GM23338 (cell line): ENCODE data around the gene MLANA. TPM values are rescaled to one million over a fixed set of nuclear protein-coding genes. Genes with fewer than 3 reads are reported as not detected.
A peak's percentile ranks its signal among the peaks of the same experiment; 100 is the strongest.

Experiments used
- ATAC-seq: fragments of 200-7000 bp; cut with Tn5 transposase; 3 replicates; pipeline ENCODE4 v1.9.1; 2020
- DNase-seq: peaks from one replicate; pipeline ENCODE4 v3.0.0-alpha.2; 2015; ENCODE audit warnings: low spot score
- H2AFZ ChIP-seq: fragments of 200-600 bp; sonication (generic); 2 replicates; pipeline ENCODE4 v1.8.0; 2016; ENCODE audit warnings: antibody characterized with exemption, mild to moderate bottlenecking, moderate library complexity
- H3F3A ChIP-seq: fragments of 200-600 bp; sonication (generic); replicated peaks from 2 replicates; pipeline ENCODE4 v1.8.0; 2017; ENCODE audit warnings: antibody characterized with exemption, mixed run types, low read depth
- H3K27ac ChIP-seq: fragments of 200-600 bp; sonication (generic); 2 replicates; pipeline ENCODE4 v1.6.1; 2016; ENCODE audit warnings: low read depth
- H3K27me3 ChIP-seq: fragments of 200-600 bp; sonication (generic); 2 replicates; pipeline ENCODE4 v1.8.0; 2016; ENCODE audit warnings: mild to moderate bottlenecking, mixed run types, moderate library complexity; ENCODE audit not compliant: insufficient read depth
- H3K36me3 ChIP-seq: fragments of 200-600 bp; sonication (generic); 2 replicates; pipeline ENCODE4 v1.8.0; 2016; ENCODE audit warnings: mild to moderate bottlenecking; ENCODE audit not compliant: insufficient read depth
- H3K4me1 ChIP-seq: fragments of 200-600 bp; sonication (generic); 2 replicates; pipeline ENCODE4 v1.8.0; 2016; ENCODE audit warnings: mild to moderate bottlenecking, moderate library complexity; ENCODE audit not compliant: insufficient read depth
- H3K4me2 ChIP-seq: fragments of 200-600 bp; sonication (generic); 2 replicates; pipeline ENCODE4 v1.7.1; 2017; ENCODE audit warnings: mixed run types
- H3K4me3 ChIP-seq: fragments of 200-600 bp; sonication (generic); 2 replicates; pipeline ENCODE4 v1.6.1; 2016; ENCODE audit warnings: mixed run types
- H3K79me2 ChIP-seq: fragments of 200-600 bp; sonication (generic); replicated peaks from 2 replicates; pipeline ENCODE4 v1.8.0; 2017; ENCODE audit warnings: mild to moderate bottlenecking; ENCODE audit not compliant: insufficient read depth
- H3K9me2 ChIP-seq: fragments of 200-600 bp; sonication (generic); 2 replicates; pipeline ENCODE4 v1.8.0; 2017; ENCODE audit not compliant: insufficient read depth
- H4K20me1 ChIP-seq: fragments of 200-600 bp; sonication (generic); replicated peaks from 2 replicates; pipeline ENCODE4 v1.8.0; 2017; ENCODE audit warnings: mild to moderate bottlenecking; ENCODE audit not compliant: insufficient read depth
- H3K27ac Mint-ChIP-seq: 2 replicates; pipeline ENCODE4 v1.8.0; 2020; ENCODE audit warnings: inconsistent platforms, mild to moderate bottlenecking, moderate library complexity, mixed read lengths
- H3K27me3 Mint-ChIP-seq: 3 replicates; pipeline ENCODE4 v1.8.0; 2022; ENCODE audit warnings: low read depth, mild to moderate bottlenecking, moderate library complexity, mixed read lengths, inconsistent platforms; ENCODE audit not compliant: insufficient read depth, poor library complexity
- H3K36me3 Mint-ChIP-seq: 3 replicates; pipeline ENCODE4 v1.8.0; 2021; ENCODE audit warnings: low read depth, mild to moderate bottlenecking, inconsistent platforms, moderate library complexity, mixed read lengths
- H3K4me1 Mint-ChIP-seq: 3 replicates; pipeline ENCODE4 v1.8.0; 2020; ENCODE audit warnings: mild to moderate bottlenecking, inconsistent platforms, mixed read lengths
- H3K4me3 Mint-ChIP-seq: 3 replicates; pipeline ENCODE4 v1.8.0; 2021; ENCODE audit warnings: moderate library complexity, mild to moderate bottlenecking, inconsistent platforms, mixed read lengths
- H3K9me3 Mint-ChIP-seq: 3 replicates; pipeline ENCODE4 v1.8.0; 2020; ENCODE audit warnings: moderate library complexity, mild to moderate bottlenecking, inconsistent platforms, mixed read lengths
- CREB1 ChIP-seq: fragments of 250-450 bp; sonication (Bioruptor Pico); IDR thresholded peaks from 2 replicates; pipeline ENCODE4 v1.5.0; 2020; ENCODE audit warnings: low read depth, mild to moderate bottlenecking, moderate library complexity
- EZH2 ChIP-seq: fragments of 200-600 bp; sonication (generic); IDR thresholded peaks from one replicate; pipeline ENCODE4 v1.8.0; 2017; ENCODE audit warnings: antibody characterized with exemption, mild to moderate bottlenecking, low read depth; ENCODE audit not compliant: unreplicated experiment
- EZH2phosphoT487 ChIP-seq: fragments of 200-600 bp; sonication (generic); IDR thresholded peaks from one replicate; pipeline ENCODE4 v1.8.1; 2018; ENCODE audit warnings: antibody characterized with exemption; ENCODE audit not compliant: unreplicated experiment
- NANOG ChIP-seq: IDR thresholded peaks from 2 replicates; pipeline ENCODE4 v1.6.1; 2016; ENCODE audit warnings: antibody characterized with exemption, borderline replicate concordance
- POLR2AphosphoS5 ChIP-seq: IDR thresholded peaks from 2 replicates; pipeline ENCODE4 v1.6.1; 2016; ENCODE audit warnings: antibody characterized with exemption, low read depth
- ZNF114 ChIP-seq: fragments of 250-450 bp; sonication (Bioruptor Pico); IDR thresholded peaks from 2 replicates; pipeline ENCODE4 v1.5.0; 2020; ENCODE audit warnings: mild to moderate bottlenecking, moderate library complexity
- ZNF331 ChIP-seq: fragments of 250-450 bp; sonication (Bioruptor Pico); IDR thresholded peaks from 2 replicates; pipeline ENCODE4 v1.5.0; 2020; ENCODE audit warnings: low read depth, mild to moderate bottlenecking, moderate library complexity
- polyA plus RNA-seq: library from polyadenylated mRNA; unstranded; fragments of >200 nt; fragmentation: Nextera tagmentation; extraction: Ambion mirVana; gene quantifications from 2 replicates; pipeline ENCODE4 v1.2.1, GENCODE V29; 2016
- total RNA-seq: library from RNA; depleted of rRNA; stranded (reverse); fragments of >200 nt; shearing (Covaris generic); gene quantifications from 2 replicates; pipeline ENCODE4 v1.2.3, GENCODE V29; 2014
- TF ChIP-seq, protein P1 (sequence below), 2 experiments: fragments of 200-600 bp in 1 of 2; sonication (generic) in 1 of 2; conservative IDR thresholded peaks; 2 replicates each; pipeline versions ENCODE4 v1.5.1 to v1.6.1; 2016 to 2017; ENCODE audit warnings: antibody characterized with exemption in 2 of 2, low read depth in 2 of 2, mild to moderate bottlenecking in 2 of 2, moderate library complexity in 1 of 2
- TF ChIP-seq, protein P2 (sequence below): IDR thresholded peaks from one replicate; pipeline ENCODE4 v1.6.1; 2018; ENCODE audit warnings: antibody characterized with exemption; ENCODE audit not compliant: unreplicated experiment
- TF ChIP-seq, protein P3 (sequence below): IDR thresholded peaks from 2 replicates; pipeline ENCODE4 v1.6.1; 2016; ENCODE audit warnings: antibody characterized with exemption
- TF ChIP-seq, protein P4 (sequence below): fragments of 250-450 bp; sonication (Bioruptor Pico); IDR thresholded peaks from 2 replicates; pipeline ENCODE4 v1.5.0; 2020; ENCODE audit warnings: mild to moderate bottlenecking, moderate library complexity

The MLANA gene
- total and polyA plus RNA-seq, 2 experiments from 2014 or later = not detected

DNA sequence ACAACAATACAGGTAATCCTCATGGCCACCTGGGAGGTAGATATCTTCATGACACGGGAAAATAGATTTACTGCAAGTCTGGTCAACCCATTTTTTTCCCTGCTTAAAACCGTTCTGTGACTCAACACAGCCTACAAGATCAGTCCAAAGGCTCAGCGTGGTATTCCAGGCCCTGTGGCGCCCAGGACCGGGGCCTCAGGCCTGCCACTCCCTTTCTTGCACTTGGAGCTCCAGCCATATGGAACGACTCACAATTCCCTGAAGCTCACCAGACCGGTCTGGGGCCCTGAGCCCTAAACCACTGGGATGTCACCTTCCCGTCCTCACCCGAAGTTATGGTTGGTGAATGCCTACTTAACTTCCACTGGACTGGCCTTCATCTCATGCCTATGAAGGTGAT, 6.5 kb upstream of the MLANA start:
- Histone ChIP-seq H2AFZ (0 out of 2 replicates have a peak overlapping the region, but pooled peaks have one; percentile 10), H3K4me1 (no peaks in the 10 kb centered on the region), H4K20me1 (no peaks in the 10 kb centered on the region), H3K4me3 (no peak overlapping the region), H3K4me2 (no peak overlapping the region), H3F3A (no peaks in the 10 kb centered on the region), H3K9me2 (no peaks in the 10 kb centered on the region), H3K27ac (no peak overlapping the region), H3K79me2 (no peaks in the 10 kb centered on the region), H3K36me3 (no peaks in the 10 kb centered on the region), H3K27me3 (no peaks in the 10 kb centered on the region)
- no peaks in the 10 kb centered on the region for H3K4me1 Mint-ChIP-seq
- no peak overlapping the region for H3K27ac Mint-ChIP-seq
- H3K27me3 Mint-ChIP-seq = peaks cover 6% of the 10 kb centered on the region
- no peaks in the 10 kb centered on the region for H3K36me3 Mint-ChIP-seq
- TF ChIP-seq, protein P1, sequence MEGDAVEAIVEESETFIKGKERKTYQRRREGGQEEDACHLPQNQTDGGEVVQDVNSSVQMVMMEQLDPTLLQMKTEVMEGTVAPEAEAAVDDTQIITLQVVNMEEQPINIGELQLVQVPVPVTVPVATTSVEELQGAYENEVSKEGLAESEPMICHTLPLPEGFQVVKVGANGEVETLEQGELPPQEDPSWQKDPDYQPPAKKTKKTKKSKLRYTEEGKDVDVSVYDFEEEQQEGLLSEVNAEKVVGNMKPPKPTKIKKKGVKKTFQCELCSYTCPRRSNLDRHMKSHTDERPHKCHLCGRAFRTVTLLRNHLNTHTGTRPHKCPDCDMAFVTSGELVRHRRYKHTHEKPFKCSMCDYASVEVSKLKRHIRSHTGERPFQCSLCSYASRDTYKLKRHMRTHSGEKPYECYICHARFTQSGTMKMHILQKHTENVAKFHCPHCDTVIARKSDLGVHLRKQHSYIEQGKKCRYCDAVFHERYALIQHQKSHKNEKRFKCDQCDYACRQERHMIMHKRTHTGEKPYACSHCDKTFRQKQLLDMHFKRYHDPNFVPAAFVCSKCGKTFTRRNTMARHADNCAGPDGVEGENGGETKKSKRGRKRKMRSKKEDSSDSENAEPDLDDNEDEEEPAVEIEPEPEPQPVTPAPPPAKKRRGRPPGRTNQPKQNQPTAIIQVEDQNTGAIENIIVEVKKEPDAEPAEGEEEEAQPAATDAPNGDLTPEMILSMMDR (conservative IDR thresholded peaks at IDR 0.05; ENCODE audit: low read depth in 2 of 2) = no peak
- TF ChIP-seq, protein P2, sequence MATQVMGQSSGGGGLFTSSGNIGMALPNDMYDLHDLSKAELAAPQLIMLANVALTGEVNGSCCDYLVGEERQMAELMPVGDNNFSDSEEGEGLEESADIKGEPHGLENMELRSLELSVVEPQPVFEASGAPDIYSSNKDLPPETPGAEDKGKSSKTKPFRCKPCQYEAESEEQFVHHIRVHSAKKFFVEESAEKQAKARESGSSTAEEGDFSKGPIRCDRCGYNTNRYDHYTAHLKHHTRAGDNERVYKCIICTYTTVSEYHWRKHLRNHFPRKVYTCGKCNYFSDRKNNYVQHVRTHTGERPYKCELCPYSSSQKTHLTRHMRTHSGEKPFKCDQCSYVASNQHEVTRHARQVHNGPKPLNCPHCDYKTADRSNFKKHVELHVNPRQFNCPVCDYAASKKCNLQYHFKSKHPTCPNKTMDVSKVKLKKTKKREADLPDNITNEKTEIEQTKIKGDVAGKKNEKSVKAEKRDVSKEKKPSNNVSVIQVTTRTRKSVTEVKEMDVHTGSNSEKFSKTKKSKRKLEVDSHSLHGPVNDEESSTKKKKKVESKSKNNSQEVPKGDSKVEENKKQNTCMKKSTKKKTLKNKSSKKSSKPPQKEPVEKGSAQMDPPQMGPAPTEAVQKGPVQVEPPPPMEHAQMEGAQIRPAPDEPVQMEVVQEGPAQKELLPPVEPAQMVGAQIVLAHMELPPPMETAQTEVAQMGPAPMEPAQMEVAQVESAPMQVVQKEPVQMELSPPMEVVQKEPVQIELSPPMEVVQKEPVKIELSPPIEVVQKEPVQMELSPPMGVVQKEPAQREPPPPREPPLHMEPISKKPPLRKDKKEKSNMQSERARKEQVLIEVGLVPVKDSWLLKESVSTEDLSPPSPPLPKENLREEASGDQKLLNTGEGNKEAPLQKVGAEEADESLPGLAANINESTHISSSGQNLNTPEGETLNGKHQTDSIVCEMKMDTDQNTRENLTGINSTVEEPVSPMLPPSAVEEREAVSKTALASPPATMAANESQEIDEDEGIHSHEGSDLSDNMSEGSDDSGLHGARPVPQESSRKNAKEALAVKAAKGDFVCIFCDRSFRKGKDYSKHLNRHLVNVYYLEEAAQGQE = no peak
- TF ChIP-seq NANOG (no peak), EZH2phosphoT487 (no peak), CREB1 (CRISPR knock-in tag) (no peak), POLR2AphosphoS5 (no peak), ZNF331 (CRISPR knock-in tag) (no peak), EZH2 (no peak), ZNF114 (no peak)
- TF ChIP-seq, protein P3, sequence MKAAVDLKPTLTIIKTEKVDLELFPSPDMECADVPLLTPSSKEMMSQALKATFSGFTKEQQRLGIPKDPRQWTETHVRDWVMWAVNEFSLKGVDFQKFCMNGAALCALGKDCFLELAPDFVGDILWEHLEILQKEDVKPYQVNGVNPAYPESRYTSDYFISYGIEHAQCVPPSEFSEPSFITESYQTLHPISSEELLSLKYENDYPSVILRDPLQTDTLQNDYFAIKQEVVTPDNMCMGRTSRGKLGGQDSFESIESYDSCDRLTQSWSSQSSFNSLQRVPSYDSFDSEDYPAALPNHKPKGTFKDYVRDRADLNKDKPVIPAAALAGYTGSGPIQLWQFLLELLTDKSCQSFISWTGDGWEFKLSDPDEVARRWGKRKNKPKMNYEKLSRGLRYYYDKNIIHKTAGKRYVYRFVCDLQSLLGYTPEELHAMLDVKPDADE = no peak
- TF ChIP-seq, protein P4, sequence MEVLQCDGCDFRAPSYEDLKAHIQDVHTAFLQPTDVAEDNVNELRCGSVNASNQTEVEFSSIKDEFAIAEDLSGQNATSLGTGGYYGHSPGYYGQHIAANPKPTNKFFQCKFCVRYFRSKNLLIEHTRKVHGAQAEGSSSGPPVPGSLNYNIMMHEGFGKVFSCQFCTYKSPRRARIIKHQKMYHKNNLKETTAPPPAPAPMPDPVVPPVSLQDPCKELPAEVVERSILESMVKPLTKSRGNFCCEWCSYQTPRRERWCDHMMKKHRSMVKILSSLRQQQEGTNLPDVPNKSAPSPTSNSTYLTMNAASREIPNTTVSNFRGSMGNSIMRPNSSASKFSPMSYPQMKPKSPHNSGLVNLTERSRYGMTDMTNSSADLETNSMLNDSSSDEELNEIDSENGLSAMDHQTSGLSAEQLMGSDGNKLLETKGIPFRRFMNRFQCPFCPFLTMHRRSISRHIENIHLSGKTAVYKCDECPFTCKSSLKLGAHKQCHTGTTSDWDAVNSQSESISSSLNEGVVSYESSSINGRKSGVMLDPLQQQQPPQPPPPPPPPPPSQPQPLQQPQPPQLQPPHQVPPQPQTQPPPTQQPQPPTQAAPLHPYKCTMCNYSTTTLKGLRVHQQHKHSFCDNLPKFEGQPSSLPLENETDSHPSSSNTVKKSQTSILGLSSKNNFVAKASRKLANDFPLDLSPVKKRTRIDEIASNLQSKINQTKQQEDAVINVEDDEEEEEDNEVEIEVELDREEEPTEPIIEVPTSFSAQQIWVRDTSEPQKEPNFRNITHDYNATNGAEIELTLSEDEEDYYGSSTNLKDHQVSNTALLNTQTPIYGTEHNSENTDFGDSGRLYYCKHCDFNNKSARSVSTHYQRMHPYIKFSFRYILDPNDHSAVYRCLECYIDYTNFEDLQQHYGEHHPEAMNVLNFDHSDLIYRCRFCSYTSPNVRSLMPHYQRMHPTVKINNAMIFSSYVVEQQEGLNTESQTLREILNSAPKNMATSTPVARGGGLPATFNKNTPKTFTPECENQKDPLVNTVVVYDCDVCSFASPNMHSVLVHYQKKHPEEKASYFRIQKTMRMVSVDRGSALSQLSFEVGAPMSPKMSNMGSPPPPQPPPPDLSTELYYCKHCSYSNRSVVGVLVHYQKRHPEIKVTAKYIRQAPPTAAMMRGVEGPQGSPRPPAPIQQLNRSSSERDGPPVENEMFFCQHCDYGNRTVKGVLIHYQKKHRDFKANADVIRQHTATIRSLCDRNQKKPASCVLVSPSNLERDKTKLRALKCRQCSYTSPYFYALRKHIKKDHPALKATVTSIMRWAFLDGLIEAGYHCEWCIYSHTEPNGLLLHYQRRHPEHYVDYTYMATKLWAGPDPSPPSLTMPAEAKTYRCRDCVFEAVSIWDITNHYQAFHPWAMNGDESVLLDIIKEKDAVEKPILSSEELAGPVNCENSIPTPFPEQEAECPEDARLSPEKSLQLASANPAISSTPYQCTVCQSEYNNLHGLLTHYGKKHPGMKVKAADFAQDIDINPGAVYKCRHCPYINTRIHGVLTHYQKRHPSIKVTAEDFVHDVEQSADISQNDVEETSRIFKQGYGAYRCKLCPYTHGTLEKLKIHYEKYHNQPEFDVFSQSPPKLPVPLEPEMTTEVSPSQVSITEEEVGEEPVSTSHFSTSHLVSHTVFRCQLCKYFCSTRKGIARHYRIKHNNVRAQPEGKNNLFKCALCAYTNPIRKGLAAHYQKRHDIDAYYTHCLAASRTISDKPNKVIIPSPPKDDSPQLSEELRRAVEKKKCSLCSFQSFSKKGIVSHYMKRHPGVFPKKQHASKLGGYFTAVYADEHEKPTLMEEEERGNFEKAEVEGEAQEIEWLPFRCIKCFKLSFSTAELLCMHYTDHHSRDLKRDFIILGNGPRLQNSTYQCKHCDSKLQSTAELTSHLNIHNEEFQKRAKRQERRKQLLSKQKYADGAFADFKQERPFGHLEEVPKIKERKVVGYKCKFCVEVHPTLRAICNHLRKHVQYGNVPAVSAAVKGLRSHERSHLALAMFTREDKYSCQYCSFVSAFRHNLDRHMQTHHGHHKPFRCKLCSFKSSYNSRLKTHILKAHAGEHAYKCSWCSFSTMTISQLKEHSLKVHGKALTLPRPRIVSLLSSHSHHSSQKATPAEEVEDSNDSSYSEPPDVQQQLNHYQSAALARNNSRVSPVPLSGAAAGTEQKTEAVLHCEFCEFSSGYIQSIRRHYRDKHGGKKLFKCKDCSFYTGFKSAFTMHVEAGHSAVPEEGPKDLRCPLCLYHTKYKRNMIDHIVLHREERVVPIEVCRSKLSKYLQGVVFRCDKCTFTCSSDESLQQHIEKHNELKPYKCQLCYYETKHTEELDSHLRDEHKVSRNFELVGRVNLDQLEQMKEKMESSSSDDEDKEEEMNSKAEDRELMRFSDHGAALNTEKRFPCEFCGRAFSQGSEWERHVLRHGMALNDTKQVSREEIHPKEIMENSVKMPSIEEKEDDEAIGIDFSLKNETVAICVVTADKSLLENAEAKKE (CRISPR knock-in tag) = no peak
- no peak overlapping the region for H3K4me3 Mint-ChIP-seq
- H3K9me3 Mint-ChIP-seq = no peaks in the 10 kb centered on the region
- ATAC-seq (no peak), DNase-seq (no peak)
